SKM-1 (cell line): Measurements from ENCODE around the gene MUTYH.
"Not testable (repeated sequence)": the region's sequence is repeated elsewhere in the genome, so short reads cannot be mapped to it uniquely, and the experiment has no call there.

Experiments used
- DNase-seq: peaks from one replicate; lab custom pipeline; 2025; ENCODE audit not compliant: unreplicated experiment; lab: John Stamatoyannopoulos, UW

MUTYH gene

DNA sequence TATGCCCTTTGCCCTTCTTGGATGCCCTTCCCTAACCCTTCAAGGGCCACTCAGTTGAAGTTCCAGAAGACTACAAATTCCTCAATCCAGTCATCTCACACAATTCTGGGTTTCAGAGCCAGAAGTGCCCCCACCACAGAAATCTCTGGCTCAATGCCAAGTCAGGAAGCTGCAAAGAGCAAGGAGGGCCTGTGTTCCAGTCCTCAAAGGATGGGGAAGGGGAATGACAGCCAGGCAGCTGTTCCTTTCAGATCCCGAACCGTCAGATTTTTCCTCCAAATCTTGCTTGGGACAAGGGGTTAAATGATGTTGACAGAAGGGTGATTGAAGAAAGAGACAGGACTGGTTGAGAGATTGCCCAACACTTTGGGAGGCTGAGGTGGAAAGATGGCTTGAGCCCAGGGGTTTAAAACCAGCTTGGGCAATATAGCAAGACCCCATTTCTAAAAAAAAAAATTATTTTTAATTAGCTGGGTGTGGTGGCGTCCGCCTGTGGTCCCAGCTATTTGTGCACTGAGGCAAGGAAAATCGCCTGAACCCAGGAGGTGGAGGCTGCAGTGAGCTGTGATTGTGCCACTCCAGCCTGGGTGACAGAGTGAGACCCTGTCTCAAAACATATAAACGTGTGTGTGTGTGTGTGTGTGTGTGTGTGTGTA lies 14.3 kb downstream of the MUTYH start:
- DNase-seq = no peak

DNA sequence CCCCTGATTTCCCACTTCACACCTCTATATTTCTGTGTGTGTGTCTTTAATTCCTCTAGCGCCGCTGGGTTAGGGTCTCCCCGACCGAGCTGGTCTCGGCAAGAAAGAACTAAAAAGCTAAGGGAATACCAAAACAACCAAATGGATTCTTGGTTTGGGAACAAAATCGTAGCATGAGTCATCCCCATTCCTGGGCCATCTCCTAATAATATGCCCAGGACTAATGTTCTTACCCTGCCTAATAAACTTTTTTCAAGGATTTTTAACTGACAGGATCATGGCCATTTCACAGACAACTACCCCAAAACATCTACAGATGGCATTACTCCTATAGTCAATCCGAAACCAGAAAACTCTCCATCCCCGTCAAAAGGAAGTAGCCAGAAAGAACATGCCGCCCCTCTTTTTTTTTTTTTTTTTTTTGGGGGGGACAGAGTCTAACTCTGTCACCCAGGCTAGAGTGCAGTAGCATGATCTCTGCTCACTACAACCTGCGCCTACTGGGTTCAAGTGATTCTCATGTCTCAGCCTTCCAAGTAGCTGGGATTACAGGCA lies 17.7 kb downstream of the MUTYH start:
- no peak for DNase-seq

- DNase-seq = no peak
These were observed 18.8 kb downstream of the MUTYH start for GRCh38 chr1:45321444-45321843.

GRCh38 chr1:45319761-45320160 lies 20.5 kb downstream of the MUTYH start:
- DNase-seq = no peak

GRCh38 chr1:45317166-45317565 lies 23.1 kb downstream of the MUTYH start:
- no peak for DNase-seq

DNA sequence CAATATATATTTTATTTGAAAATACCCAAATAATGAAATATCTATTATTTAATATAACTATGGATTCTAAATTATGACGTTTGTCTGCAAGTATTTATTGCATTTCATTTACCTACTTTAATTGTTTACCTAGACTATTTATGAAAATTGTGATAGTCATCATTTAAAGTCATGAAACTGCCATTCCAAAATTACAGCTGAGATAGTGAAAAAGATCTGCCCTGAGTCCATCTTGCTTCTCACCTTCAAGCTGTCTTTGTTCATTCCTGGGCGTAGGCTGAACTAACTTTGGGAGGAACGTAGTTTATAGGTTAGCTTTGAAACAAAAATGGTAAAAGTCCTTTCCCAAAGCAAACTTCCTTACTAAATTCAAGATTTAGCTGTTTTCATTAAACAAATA lies 26.0 kb downstream of the MUTYH start:
- no peak for DNase-seq

- DNase-seq = no peak
These were observed 33.3 kb downstream of the MUTYH start for GRCh38 chr1:45306905-45307304.

DNA sequence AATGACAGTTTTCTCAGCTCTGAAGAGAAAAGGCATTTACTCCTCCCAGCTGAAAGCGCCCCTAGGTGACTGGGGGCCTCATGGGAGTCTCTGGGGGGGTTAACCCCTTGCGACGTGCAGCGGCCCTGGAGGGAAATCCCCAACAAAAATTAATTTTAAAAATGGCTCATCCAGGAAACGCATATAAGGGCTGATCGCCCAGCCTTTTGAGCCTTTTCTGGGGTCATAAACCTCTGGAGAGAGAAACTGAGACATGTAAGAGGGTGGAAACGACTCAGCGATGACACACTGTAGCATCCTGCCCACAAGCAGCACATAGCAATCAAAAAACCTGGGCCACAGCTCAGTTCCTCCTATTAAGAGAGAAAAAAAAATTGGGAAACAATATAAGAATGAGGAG lies 33.9 kb downstream of the MUTYH start:
- DNase-seq = no peak

- DNase-seq = no peak
These were observed 35.0 kb downstream of the MUTYH start for GRCh38 chr1:45305231-45305630.

- DNase-seq = no peak
These were observed 35.7 kb downstream of the MUTYH start for GRCh38 chr1:45304311-45305081.

GRCh38 chr1:45303520-45304310 lies 36.5 kb downstream of the MUTYH start:
- peak; percentile 97 for DNase-seq

DNA sequence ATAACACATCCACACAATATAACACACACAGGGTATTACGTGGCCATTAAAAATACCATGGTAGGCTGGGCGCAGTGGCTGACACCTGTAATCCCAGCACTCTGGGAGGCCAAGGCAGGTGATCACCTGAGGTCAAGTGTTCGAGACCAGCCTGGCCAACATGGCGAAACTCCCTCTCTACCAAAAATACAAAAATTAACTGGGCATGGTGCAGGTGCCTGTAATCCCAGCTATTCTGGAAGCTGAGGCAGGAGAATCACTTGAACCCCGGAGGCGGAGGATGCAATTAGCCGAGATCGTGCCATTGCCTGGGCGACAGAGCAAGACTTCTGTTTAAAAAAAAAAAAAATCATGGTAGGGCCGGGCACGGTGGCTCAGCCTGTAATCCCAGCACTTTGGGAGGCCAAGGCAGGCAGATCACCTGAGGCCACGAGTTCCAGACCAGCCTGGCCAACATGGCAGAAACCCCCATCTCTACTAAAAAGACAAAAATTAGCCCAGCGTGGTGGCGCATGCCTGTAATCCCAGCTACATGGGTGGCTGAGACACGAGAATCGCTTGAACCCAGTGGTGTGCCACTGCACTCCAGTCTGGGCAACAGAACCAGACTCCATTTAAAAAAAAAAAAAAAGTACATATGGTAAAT lies 37.6 kb downstream of the MUTYH start:
- no peak for DNase-seq

DNA sequence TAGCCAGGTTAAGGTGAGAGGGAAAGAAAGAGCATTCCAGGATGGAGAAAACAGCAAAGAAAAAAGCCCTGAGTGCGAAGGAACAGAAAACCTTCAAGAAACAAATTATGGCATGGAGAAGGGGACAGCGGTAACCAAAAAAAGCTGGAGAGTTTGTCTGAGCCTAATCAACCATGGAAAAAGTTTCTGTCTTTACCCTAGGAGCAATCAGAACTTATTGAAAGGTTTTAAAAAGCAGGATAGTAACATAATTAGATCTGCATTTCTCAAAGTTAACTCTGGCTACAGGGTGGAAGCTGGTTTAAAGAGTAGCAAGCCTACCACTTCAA lies 39.6 kb downstream of the MUTYH start:
- DNase-seq = no peak

DNA sequence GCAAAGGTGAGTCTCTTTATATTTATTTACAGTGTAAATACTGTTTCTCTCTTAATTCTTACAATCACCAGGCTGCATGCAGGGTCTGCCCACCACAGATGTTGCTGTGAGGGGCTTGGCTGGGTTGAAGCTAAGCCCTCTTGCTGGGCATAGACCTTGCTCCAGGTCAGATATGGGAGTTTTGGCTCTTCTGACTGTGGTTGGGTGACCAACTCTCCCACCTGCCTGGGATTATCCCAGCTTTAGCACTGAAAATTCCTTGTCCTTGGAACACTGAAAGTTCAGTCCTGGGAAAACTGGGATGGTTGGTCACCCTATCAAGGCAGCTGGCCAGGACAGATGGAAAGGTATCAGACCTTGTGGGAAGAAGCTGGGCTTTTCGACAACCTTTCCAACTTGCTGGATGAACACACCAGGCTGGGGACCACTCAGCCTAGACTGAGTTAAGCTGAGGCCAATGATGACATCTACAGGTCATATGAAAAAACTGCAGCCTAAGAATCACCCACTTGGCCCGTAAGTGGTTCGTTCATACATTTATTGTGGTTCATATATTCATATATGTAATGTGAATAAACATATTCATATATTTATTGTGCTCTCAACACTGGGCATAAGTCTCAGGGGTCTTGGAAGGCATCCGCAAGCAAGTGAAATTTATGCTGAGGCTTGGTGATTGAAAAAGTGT lies 40.1 kb downstream of the MUTYH start:
- DNase-seq = peak; percentile 15

- no peak for DNase-seq
These were observed 40.9 kb downstream of the MUTYH start for GRCh38 chr1:45299296-45299695.

DNA sequence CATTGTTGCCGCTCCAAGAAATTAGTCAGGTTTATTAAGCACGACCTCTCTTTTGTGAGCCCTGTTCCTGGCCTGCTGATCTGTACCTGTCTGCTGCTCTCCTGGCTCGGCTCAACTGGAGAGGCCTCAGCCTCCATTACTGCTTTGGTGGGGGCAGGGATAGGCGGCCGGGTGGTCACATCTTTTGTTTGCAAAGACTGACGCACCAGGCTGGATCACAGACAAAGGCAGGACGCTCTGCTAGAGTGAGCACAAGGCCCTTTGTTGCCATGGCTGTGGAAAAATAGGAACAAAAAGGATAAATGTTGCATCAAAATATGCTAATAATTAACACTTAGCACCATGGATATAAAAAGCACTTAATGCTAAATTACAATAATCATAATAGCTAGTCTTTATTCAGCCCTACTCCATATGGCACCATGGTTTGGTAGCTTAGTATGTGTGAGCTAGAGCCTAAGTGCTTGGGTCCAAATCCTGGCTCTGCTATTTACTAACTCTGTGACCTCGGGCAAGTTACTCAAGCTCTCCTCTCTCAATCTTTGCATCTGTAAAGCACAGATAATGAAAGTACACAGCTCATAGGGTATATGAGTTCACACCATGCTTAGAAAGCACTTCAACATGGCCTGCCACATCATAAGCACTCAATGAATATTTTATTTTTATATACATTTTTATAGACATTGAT lies 42.4 kb downstream of the MUTYH start:
- no peak for DNase-seq

GRCh38 chr1:45291716-45292115 lies 48.5 kb downstream of the MUTYH start:
- DNase-seq = no peak

- not testable (repeated sequence) for DNase-seq
These were observed 49.2 kb downstream of the MUTYH start for GRCh38 chr1:45291002-45291401.

GRCh38 chr1:45286521-45286920 lies 53.7 kb downstream of the MUTYH start:
- not testable (repeated sequence) for DNase-seq

- DNase-seq = not testable (repeated sequence)
These were observed 55.4 kb downstream of the MUTYH start for GRCh38 chr1:45284858-45285257.
